WTC11 (cell line): Measurements from ENCODE around the gene SLC2A10. TPM values are rescaled to one million over a fixed set of nuclear protein-coding genes. Genes with fewer than 3 reads are reported as not detected.
A peak's percentile ranks its signal among the peaks of the same experiment; 100 is the strongest.

Source experiments
- ATAC-seq: fragments of 200-7000 bp; cut with Tn5 transposase; 2 replicates; pipeline ENCODE4 v1.10.0; 2021; ENCODE audit warnings: mild to moderate bottlenecking, moderate library complexity
- CTCF ChIA-PET: fragments of 300-600 bp; sonication (Branson Sonifier 250); formaldehyde crosslinking; loops from one replicate; lab custom pipeline; 2021; ENCODE audit warnings: antibody characterized with exemption; lab: Charles Lee
- POLR2A ChIA-PET: fragments of 350-600 bp; sonication (Branson Sonifier 250); formaldehyde crosslinking; loops from one replicate; lab custom pipeline; 2021; ENCODE audit warnings: antibody characterized with exemption; lab: Charles Lee
- DNase-seq: peaks from one replicate; pipeline ENCODE4 v3.0.0; 2021; ENCODE audit warnings: low spot score
- H3K27ac Mint-ChIP-seq: 2 replicates; pipeline ENCODE4 v1.8.0; 2021; ENCODE audit warnings: mixed read lengths
- H3K27me3 Mint-ChIP-seq: 2 replicates; pipeline ENCODE4 v1.8.0; 2021; ENCODE audit warnings: low read depth, mild to moderate bottlenecking, moderate library complexity, mixed read lengths
- H3K36me3 Mint-ChIP-seq: 2 replicates; pipeline ENCODE4 v1.8.0; 2021; ENCODE audit warnings: mixed read lengths
- H3K4me1 Mint-ChIP-seq: 2 replicates; pipeline ENCODE4 v1.8.0; 2022; ENCODE audit warnings: mixed read lengths
- H3K4me3 Mint-ChIP-seq: 2 replicates; pipeline ENCODE4 v1.8.0; 2021; ENCODE audit warnings: mild to moderate bottlenecking, moderate library complexity, mixed read lengths
- H3K9me3 Mint-ChIP-seq: 2 replicates; pipeline ENCODE4 v1.8.0; 2021; ENCODE audit warnings: mixed read lengths
- ARID4B ChIP-seq: sonication (generic); formaldehyde crosslinking; IDR thresholded peaks from 2 replicates; pipeline ENCODE4 v1.8.0; 2023; ENCODE audit warnings: missing genetic modification reagents, mild to moderate bottlenecking, borderline replicate concordance
- ATF1 ChIP-seq: sonication (generic); formaldehyde crosslinking; IDR thresholded peaks from 2 replicates; pipeline ENCODE4 v1.8.1; 2023; ENCODE audit warnings: mild to moderate bottlenecking, moderate library complexity, missing genetic modification reagents
- ERG ChIP-seq: fragments of 250-450 bp; sonication (Bioruptor Pico); IDR thresholded peaks from 2 replicates; pipeline ENCODE4 v1.8.0; 2021; ENCODE audit warnings: mild to moderate bottlenecking
- FOXK1 ChIP-seq: sonication (generic); formaldehyde crosslinking; IDR thresholded peaks from 2 replicates; pipeline ENCODE4 v1.8.0; 2022; ENCODE audit warnings: mild to moderate bottlenecking, moderate library complexity, missing genetic modification reagents
- FOXP1 ChIP-seq: sonication (generic); formaldehyde crosslinking; IDR thresholded peaks from 2 replicates; pipeline ENCODE4 v1.8.0; 2022; ENCODE audit warnings: missing genetic modification reagents, mild to moderate bottlenecking, moderate library complexity, borderline replicate concordance
- HMGA2 ChIP-seq: fragments of 250-450 bp; sonication (Bioruptor Pico); IDR thresholded peaks from 2 replicates; pipeline ENCODE4 v1.4.0; 2021; ENCODE audit warnings: mild to moderate bottlenecking, moderate library complexity
- NFE2L1 ChIP-seq: sonication (generic); formaldehyde crosslinking; IDR thresholded peaks from 2 replicates; pipeline ENCODE4 v1.8.1; 2023; ENCODE audit warnings: missing genetic modification reagents
- NR1H2 ChIP-seq: sonication (generic); formaldehyde crosslinking; IDR thresholded peaks from 2 replicates; pipeline ENCODE4 v1.9.0; 2021; ENCODE audit warnings: mild to moderate bottlenecking, moderate library complexity, missing genetic modification reagents
- NR2C2 ChIP-seq: sonication (generic); formaldehyde crosslinking; IDR thresholded peaks from 2 replicates; pipeline ENCODE4 v1.8.0; 2022; ENCODE audit warnings: mild to moderate bottlenecking, missing genetic modification reagents
- NR3C1 ChIP-seq: sonication (generic); formaldehyde crosslinking; conservative IDR thresholded peaks from 2 replicates; pipeline ENCODE4 v1.8.1; 2023; ENCODE audit warnings: low read depth, mild to moderate bottlenecking, missing genetic modification reagents
- PREB ChIP-seq: sonication (generic); formaldehyde crosslinking; IDR thresholded peaks from 2 replicates; pipeline ENCODE4 v1.8.1; 2022; ENCODE audit warnings: mild to moderate bottlenecking, missing genetic modification reagents, moderate library complexity, borderline replicate concordance
- TEAD1 ChIP-seq: sonication (generic); formaldehyde crosslinking; IDR thresholded peaks from 2 replicates; pipeline ENCODE4 v1.8.0; 2022; ENCODE audit warnings: mild to moderate bottlenecking, missing genetic modification reagents
- ZNF121 ChIP-seq: sonication (generic); formaldehyde crosslinking; IDR thresholded peaks from 2 replicates; pipeline ENCODE4 v1.8.0; 2023; ENCODE audit warnings: missing genetic modification reagents
- ZNF263 ChIP-seq: sonication (generic); formaldehyde crosslinking; IDR thresholded peaks from 2 replicates; pipeline ENCODE4 v1.8.1; 2022; ENCODE audit warnings: low read depth, mild to moderate bottlenecking, moderate library complexity, missing genetic modification reagents
- ZNF317 ChIP-seq: sonication (generic); formaldehyde crosslinking; IDR thresholded peaks from 2 replicates; pipeline ENCODE4 v1.8.1; 2023; ENCODE audit warnings: low read depth, mild to moderate bottlenecking, moderate library complexity, missing genetic modification reagents, borderline replicate concordance
- ZNF512 ChIP-seq: sonication (generic); formaldehyde crosslinking; IDR thresholded peaks from 2 replicates; pipeline ENCODE4 v1.8.1; 2022; ENCODE audit warnings: missing genetic modification reagents, borderline replicate concordance
- ZNF532 ChIP-seq: fragments of 250-450 bp; sonication (Bioruptor Pico); IDR thresholded peaks from 2 replicates; pipeline ENCODE4 v1.9.0; 2021; ENCODE audit warnings: mild to moderate bottlenecking, borderline replicate concordance
- ZSCAN18 ChIP-seq: fragments of 250-450 bp; sonication (Bioruptor Pico); IDR thresholded peaks from 2 replicates; pipeline ENCODE4 v2.1.2; 2022; ENCODE audit warnings: mild to moderate bottlenecking, moderate library complexity
- total RNA-seq: library from RNA; stranded (reverse); gene quantifications from 3 replicates; pipeline ENCODE4 v1.2.3, GENCODE V29; 2021

SLC2A10 gene
- total RNA-seq, 1 experiment from 2014 or later: 8.0 TPM

- Mint-ChIP-seq H3K4me1 (peaks cover 12% of the 10 kb centered on the region), H3K4me3 (no peak overlapping the region), H3K27me3 (peaks cover 5% of the 10 kb centered on the region), H3K9me3 (peaks cover 27% of the 10 kb centered on the region), H3K27ac (no peak overlapping the region), H3K36me3 (peaks cover 22% of the 10 kb centered on the region)
- no peak for DNase-seq
- ATAC-seq: no peak
- ChIA-PET CTCF (no interaction called here), POLR2A (no interaction called here)
- peak; percentile 93 for TF ChIP-seq ZNF121
- no peak for TF ChIP-seq NR1H2
These were observed 8.5 kb downstream of the SLC2A10 start for GRCh38 chr20:46717818-46718541.

- ATAC-seq (no peak), DNase-seq (no peak)
- peaks cover 5% of the 10 kb centered on the region for H3K27me3 Mint-ChIP-seq
- peaks cover 22% of the 10 kb centered on the region for H3K36me3 Mint-ChIP-seq
- H3K9me3 Mint-ChIP-seq: peaks cover 27% of the 10 kb centered on the region
- ChIA-PET CTCF (no interaction called here), POLR2A (no interaction called here)
- no peak overlapping the region for H3K4me3 Mint-ChIP-seq
- no peak overlapping the region for H3K27ac Mint-ChIP-seq
- H3K4me1 Mint-ChIP-seq: peaks cover 6% of the 10 kb centered on the region
- no peak for TF ChIP-seq ZNF512 (CRISPR knock-in tag)
- no peak for TF ChIP-seq NFE2L1 (CRISPR knock-in tag)
- no peak for TF ChIP-seq ZNF532
- TF ChIP-seq ZNF263 (CRISPR knock-in tag): no peak
- TF ChIP-seq TEAD1 (CRISPR knock-in tag): no peak
- TF ChIP-seq PREB (CRISPR knock-in tag): no peak
- TF ChIP-seq FOXP1 (CRISPR knock-in tag): no peak
- TF ChIP-seq ZSCAN18 (CRISPR knock-in tag): no peak
- no peak for TF ChIP-seq FOXK1
- no peak for TF ChIP-seq ERG
- no peak for TF ChIP-seq ARID4B (CRISPR knock-in tag)
- no peak for TF ChIP-seq ATF1 (CRISPR knock-in tag)
- TF ChIP-seq HMGA2: no peak
- no peak for TF ChIP-seq NR2C2 (CRISPR knock-in tag)
- TF ChIP-seq NR3C1: no peak
- no peak for TF ChIP-seq ZNF317 (CRISPR knock-in tag)
- no peak for TF ChIP-seq NR1H2
These were observed 10.6 kb downstream of the SLC2A10 start for GRCh38 chr20:46720019-46720418.
